Erythroblast (primary cell): Measurements from ENCODE around the gene TBC1D1.

ENCODE experiments used
- GATA1 ChIP-seq: IDR thresholded peaks from 2 replicates; pipeline ENCODE4 v1.6.1; 2011; ENCODE audit warnings: low read depth, mild to moderate bottlenecking, control low read depth, low read length, moderate library complexity
- POLR2A ChIP-seq: IDR thresholded peaks from 2 replicates; pipeline ENCODE4 v1.6.1; 2011; ENCODE audit warnings: mild to moderate bottlenecking, low read length

- TF ChIP-seq POLR2A = no peak
- no peak for TF ChIP-seq GATA1
These were observed 11.5 kb upstream of the TBC1D1 start for GRCh38 chr4:37879365-37879764.
